B cell (primary cell): Measurements from ENCODE around the gene MCM7.

Experiments
- CTCF ChIP-seq: fragments of 200-600 bp; IDR thresholded peaks from one replicate; pipeline ENCODE4 v1.8.0; 2022; ENCODE audit warnings: antibody characterized with exemption, mild to moderate bottlenecking
- EZH2 ChIP-seq: IDR thresholded peaks from 2 replicates; pipeline ENCODE4 v1.6.1; 2012; ENCODE audit warnings: borderline replicate concordance, low read depth, mild to moderate bottlenecking, moderate library complexity, low read length; ENCODE audit not compliant: insufficient read depth, poor library complexity, severe bottlenecking

- TF ChIP-seq CTCF: no peak
- TF ChIP-seq EZH2: no peak
Measured at GRCh38 chr7:100085515-100085914, 15.7 kb downstream of the MCM7 start.
